8988T (cell line): ENCODE data around the gene SYTL3.

Experiments used
- DNase-seq: peaks from one replicate; pipeline ENCODE4 v3.0.0; 2011

SYTL3 gene

DNA sequence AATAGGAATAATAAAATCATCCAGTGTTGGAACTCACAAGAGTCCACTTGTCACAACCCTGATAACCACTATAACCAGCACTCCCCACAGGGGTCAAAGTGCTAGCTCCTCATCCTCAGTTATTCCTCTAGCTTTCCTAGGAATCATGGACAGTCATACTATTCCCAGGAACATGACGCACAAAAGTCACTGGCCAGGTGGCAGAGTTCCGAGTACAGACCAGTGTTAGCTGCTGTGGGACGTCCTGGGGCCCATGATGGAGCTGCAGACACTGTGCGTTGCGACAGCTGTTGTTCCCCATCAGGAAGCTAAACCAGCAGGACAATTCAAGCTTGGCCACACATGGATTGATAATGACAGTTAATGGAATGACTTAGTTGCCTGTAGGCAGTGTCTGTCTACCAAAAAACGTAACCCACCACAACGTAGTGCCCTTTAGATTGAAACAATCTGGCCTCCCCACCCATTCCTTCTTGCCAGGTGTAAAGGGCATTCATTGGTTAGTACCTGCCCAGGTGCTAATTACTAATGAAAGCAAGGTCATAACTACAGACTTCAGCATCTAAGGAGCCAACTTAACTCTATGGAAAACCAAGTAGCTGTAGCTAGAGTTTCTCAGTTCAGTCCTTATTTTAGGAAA lies 151.9 kb downstream of the SYTL3 start:
- no peak for DNase-seq

DNA sequence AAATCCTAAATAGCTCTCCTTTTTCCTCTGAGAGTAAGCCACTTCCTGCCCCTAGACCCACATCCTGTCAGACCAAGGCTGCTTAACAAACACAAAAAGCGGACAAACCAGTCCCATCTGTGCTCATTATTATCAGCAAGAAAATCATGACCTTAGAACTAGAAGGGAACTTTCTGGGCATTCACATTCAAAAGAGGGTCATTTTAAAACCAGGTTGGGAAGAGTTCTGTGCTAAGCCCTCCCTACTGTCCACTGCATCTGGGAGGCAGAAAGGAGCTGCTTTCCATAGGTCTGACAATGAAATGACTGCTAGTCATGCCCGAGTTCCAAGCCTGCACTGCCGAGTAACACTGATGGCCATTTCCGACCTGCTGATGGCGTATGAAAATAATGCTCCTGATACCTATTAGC lies 153.9 kb downstream of the SYTL3 start:
- no peak for DNase-seq

DNA sequence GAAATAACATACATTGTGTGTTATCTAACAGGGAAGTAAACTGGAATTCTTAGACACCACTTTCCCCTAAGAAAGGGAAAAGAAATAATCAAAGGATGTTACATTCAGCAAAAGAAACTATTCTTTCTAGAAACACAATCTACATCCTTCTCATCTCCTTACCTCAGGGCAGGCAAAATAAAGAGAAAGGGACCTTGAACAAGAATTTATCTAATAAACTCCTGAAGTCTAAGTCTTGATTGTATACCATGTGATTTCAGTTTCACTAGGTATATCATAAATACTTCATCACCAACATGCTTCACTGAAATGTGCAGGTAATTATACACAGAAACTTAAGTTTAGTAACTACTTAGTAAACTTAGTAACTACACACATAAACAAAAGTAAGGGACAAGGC lies 154.4 kb downstream of the SYTL3 start:
- DNase-seq, result no peak

DNA sequence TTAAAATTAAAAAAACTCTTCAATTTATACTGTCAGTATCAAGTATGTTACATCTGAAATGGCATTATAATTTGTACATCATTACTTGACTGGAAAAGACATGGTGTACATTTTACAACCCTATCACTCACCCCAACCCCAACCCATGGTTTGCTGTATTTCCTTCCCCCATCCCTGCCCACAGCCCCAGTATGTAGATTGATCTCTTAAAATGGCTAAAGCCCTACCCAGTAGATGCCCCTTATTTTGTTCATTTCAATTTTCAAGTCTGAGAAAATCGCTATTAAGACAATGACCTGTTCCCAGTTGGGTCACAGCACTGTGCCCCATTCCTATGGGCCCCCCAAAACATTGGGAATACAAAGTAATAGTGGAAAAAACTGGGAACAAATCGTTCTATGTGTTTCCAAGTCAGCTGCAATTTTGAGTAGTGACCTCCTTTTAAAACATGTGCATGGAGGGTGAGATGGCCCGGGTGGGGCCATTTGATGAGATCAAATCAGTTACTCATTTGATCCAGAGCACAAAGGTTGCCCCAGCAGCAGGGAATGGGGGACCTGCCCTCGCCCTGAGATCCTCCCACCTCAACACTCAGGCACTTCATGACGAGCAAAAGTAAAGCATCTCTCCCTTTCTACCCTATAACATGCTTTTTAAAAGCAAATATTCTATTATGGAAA lies 156.0 kb downstream of the SYTL3 start:
- DNase-seq, result no peak

DNA sequence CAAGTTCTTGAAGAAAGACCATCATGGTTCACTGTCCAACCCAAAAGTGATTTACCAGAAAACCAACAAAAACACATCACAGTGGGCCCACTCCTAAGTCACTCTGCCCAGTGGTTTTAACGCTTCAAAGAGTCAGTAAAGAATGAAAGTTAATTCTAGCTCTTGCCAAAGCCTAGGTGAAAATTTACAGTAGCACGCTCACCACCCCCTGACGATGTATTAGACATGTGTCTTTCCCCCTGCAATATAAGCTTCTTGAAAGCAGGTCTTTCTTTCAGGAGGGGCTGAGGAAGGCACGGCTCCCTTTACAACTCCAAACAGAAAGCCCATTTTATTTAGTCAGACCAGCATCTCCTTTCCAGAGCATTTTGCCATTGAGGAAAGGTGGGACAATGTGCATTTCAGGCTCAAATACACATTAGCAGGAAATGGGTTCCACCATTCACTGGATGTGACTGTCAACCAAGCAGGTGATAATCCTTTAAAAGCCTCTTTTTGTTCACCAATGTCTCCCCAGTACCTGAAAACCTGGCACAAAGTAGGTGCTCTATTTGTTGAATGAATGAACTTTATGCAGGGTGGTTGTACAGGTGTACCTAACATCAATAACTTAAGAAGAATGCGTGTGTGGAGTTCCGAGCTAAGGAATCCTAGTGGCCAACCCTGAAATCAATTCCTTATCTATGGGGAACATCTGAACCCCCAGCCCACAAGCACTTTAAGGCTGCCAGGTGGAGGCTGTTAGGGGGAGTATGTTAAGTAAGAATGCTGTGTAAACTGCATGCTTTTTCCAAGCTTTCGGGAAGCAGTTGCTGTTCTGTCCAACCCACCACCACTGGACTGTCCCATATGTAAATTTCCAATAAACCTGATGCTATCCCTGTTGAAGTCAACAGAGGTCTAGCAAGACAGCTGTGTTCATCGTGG lies 157.9 kb downstream of the SYTL3 start:
- no peak for DNase-seq

DNA sequence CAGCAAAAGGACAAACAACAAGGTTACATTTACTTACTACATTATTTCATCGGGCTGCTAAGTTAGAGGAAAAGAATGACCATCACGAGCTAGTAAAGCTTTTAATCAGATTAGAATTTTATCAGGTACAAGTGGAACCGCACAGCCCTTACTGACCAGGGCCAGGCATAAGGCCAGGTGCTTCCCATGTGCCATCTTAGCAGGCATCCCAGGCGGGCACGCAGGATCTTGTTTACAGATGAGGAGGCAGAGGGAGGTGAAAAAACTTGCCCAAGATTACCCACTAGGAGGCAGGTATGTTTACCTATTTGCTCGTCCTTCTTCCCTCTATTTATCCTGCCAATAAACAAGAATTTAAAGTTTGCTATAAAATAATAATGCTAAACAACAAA lies 158.6 kb downstream of the SYTL3 start:
- no peak for DNase-seq

DNA sequence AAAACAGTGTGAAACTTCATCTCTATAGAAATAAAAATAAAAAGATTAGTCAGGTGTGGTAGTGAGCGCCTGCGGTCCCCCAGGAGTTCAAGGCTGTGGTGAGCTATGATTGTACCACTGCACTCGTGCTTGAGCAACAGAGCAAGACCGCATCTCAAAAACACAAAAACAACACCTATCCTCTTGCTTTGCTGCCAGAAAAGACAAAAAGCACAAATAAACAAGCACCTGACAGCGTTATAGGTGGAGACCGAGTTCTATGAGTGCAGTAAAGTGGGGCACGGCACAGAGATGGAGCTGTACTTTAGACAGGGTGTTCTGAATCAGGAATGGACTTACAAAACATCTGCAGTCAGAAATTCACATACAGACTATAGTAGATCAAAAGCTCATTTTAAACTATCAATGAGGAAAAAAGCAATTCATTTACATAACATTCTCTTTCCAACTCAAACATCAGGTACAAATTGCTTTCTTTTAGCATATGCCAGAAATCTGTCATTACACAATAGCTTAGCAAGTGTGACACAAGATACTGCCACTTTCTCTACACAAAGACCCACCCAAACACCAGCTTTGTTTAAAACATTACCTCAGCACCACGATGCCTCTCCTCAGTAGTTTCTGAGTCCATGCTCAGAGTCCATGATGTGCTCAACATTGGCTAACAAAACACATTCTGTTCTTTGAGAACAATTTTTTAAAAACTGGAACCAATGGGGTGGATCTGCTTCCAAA lies 159.3 kb downstream of the SYTL3 start:
- no peak for DNase-seq

DNA sequence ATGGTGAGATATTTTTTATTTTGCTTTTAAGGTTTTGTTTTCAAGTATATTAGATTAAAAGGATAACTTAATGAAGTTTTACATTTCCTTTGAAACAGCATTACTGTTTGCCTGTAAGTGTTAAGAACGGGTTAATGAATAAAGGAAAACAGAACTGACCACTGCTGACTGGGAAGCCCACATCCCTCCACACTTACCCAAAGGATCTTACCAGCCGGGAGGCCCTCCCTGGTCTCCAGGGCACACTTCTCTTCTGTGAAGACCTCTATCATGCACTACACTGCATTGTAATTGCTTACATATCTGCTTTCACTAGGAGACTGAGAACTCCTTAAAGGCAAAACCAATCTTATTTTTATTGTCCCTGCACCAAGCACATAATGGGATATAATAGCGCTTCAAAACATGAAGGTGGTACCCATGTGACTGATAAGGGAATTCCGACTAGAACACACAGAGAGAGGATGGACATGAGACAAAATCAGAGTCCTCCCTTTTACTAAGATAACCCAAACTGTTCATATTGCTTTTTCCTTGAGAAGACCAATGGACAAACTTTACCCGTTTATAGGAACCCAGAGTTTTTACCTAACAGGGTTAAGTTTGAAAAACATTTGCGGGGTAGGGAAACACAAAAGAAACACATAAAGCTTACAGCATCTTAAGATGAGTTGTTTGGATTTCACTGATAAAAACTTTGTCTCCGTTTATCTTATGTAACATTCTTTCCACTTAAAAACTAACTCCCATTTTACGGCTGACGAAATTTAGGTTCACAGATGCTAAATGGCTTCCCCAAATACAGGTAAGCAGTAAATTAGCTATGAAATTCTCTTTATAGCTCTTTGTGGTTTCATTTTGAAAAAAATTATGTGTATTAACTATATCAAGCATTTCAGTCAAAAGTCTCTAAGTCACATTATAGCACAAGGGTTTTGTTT lies 160.6 kb downstream of the SYTL3 start:
- DNase-seq, result no peak

DNA sequence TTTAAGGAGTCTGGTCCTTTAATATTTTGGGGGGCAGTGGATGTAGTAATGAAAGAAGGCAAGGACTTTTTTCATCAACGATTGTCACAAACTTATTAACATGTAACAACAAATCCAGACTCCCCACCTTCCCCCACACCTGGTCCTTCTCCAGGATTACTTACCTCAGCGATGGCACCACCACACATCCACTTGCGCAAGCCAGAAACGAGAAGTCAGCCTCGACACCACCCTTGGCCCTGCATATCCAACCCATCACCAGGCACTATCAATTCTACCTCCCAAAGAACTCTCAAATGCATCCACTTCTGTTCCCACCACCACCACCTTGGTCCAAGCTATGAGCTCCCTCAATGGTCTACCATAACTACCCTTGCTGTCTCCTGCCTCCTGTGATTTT lies 162.8 kb downstream of the SYTL3 start:
- DNase-seq, result no peak

DNA sequence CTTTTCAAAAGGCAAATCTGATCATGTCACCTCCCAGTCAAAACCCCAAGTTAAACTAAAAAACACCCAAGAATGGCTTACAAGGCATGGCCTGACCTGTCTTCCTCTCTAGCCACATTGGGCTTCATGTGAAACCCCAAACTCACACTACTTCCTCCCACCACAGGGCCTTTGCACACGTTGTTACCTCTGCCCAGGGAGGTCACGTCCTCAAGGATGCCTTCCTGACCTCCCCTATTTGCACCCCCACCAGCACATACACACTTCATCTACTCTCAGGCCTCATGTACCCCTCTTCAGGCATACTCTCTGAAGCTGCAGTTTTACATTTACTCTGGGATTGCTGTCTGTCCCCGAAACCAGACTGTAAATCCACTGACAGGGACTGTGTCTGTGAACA lies 163.2 kb downstream of the SYTL3 start:
- DNase-seq, result no peak
